ENCODE data around the gene PIEZO2. TPM values are rescaled to one million over a fixed set of nuclear protein-coding genes. Genes with fewer than 3 reads are reported as not detected.
A peak's percentile ranks its signal among the peaks of the same experiment; 100 is the strongest.

The PIEZO2 gene
- total and polyA plus RNA-seq, 2 of the 8 experiments (the other 6 are each of a cell fraction or from before 2014, with no cell fraction given) = 4.7 to 16.5 TPM

DNA sequence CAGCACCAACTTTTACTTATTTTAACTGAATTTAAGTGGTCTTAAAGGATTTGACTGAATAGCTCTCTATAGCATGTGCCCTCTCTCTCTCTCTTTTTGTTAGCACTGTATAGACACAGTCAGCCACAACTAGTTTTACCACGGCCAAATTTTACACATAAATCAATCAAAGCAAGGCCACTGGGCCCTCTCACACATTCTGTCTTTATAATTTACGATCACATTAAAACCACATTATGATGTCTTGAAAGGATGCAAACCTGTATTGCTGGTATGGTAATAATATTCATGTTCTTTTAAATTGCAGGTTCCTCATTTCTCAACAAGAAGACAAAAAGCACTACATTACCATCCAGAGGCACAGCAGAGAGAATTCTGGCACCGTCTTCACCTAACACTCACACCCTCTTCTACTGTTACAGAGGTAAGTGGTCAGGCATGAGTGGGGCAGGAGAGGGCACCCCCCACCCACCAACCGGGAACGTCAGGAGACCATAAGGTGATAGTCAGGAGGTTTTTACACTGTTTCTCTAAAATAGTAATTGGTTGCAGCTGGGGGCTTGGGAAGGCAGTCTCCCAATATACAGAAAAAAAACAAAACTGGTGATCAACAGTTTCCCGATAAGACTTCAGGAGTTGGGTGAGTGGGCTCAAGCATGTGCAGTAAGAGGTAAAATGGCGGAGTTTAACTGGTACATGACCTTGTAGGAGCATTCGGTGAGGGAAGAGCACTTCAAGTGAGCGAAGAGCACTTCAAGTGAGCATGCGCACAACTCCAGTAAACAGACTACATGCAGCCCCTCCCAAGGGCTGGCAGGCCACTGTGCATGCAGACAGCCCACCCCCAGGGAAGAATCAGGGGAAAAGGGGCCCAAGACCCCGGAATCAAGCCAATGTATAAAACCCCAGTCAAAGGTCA is 296.7 kb downstream of the PIEZO2 start (continued):
- TF ChIP-seq CTBP2 (IDR thresholded peaks at IDR 0.05; ENCODE audit: borderline replicate concordance, insufficient read depth, insufficient read length, low read length) (no peak), CBX8 (IDR thresholded peaks at IDR 0.05; ENCODE audit: borderline replicate concordance, low read depth, low read length) (no peak), PHF8 (conservative IDR thresholded peaks at IDR 0.05; ENCODE audit: low read depth, low read length) (no peak), E2F6 (IDR thresholded peaks at IDR 0.05) (no peak), SP4 (IDR thresholded peaks at IDR 0.05; ENCODE audit: low read length) (no peak), ZNF274 (IDR thresholded peaks at IDR 0.05; ENCODE audit: borderline replicate concordance, extremely low read depth, low read length) (no peak), CHD1 (IDR thresholded peaks at IDR 0.05; ENCODE audit: low read depth, low read length) (no peak), RAD21 (IDR thresholded peaks at IDR 0.05 in 1 of 2, conservative IDR thresholded peaks at IDR 0.05 in 1 of 2; ENCODE audit: low read depth in 2 of 2, low read length in 2 of 2) (peak; percentile 22 to 39; a peak in 3 of 4 replicates), RNF2 (IDR thresholded peaks at IDR 0.05; ENCODE audit: borderline replicate concordance, low read depth, low read length, missing control alignments, poor library complexity, severe bottlenecking) (no peak), NRF1 (IDR thresholded peaks at IDR 0.05; ENCODE audit: low read depth, low read length) (no peak)
